Right ventricle myocardium superior (tissue), 1 donor: ENCODE measurements around the gene MET. TPM values are rescaled to one million over a fixed set of nuclear protein-coding genes. Genes with fewer than 3 reads are reported as not detected.

Experiments
- ATAC-seq: fragments of 200-7000 bp; cut with Tn5 transposase; one replicate; pipeline ENCODE4 v1.9.1; 2020; ENCODE audit warnings: mild to moderate bottlenecking; ENCODE audit not compliant: poor library complexity
- DNase-seq: peaks from one replicate; pipeline ENCODE4 v3.0.0-alpha.2; 2020
- intact Hi-C: fragments of 100-400 bp; cut with DNase I; formaldehyde crosslinking; loops from one replicate; pipeline ENCODE4 v1.11.2; 2022
- total RNA-seq: library from RNA; stranded (reverse); fragmentation: NEBNext Ultra II Directional; extraction: Animal tissue kit (Norgen Biotek cat#: 25700); gene quantifications from one replicate; pipeline ENCODE4 v1.2.1, GENCODE V29; 2021
- donor health status: DM: no; HTN: yes; CAD: no; lungs with severe emphysema.

MET gene
- total RNA-seq, 1 donor from 2014 or later, result 14.3 TPM

- DNase-seq (no peak), ATAC-seq (no peak)
- intact Hi-C loops, result loop anchor here (10.0 kb wide), 1 partner anchor 114 kb away; the partner anchor contains the start of gene MET
These were observed 116.7 kb downstream of the MET start for GRCh38 chr7:116788572-116789197.

- DNase-seq (no peak), ATAC-seq (no peak)
- intact Hi-C loops, result no loop called here
These were observed 118.0 kb downstream of the MET start for GRCh38 chr7:116790025-116790424.

GRCh38 chr7:116792813-116793212 lies 120.8 kb downstream of the MET start:
- no peak for DNase-seq
- intact Hi-C loops, result no loop called here
- ATAC-seq, result no peak

GRCh38 chr7:116793795-116794340 lies 121.9 kb downstream of the MET start:
- no peak for DNase-seq
- ATAC-seq, result no peak
- intact Hi-C loops, result no loop called here

DNA sequence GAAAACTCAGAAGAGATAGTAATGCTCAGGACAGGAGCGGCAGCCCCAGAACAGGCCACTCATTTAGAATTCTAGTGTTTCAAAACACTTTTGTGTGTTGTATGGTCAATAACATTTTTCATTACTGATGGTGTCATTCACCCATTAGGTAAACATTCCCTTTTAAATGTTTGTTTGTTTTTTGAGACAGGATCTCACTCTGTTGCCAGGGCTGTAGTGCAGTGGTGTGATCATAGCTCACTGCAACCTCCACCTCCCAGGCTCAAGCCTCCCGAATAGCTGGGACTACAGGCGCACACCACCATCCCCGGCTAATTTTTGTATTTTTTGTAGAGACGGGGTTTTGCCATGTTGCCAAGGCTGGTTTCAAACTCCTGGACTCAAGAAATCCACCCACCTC lies 124.5 kb downstream of the MET start:
- ATAC-seq (no peak), DNase-seq (no peak)
- intact Hi-C loops, result no loop called here

DNA sequence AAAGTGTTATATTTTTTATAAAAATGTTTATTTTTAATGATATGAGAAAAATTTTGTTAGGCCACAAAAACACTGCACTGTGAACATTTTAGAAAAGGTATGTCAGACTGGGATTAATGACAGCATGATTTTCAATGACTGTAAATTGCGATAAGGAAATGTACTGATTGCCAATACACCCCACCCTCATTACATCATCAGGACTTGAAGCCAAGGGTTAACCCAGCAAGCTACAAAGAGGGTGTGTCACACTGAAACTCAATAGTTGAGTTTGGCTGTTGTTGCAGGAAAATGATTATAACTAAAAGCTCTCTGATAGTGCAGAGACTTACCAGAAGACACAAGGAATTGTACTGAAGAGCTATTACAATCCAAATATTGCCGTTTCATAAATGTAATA lies 125.6 kb downstream of the MET start:
- ATAC-seq, result no peak

GRCh38 chr7:116798232-116798631 lies 126.2 kb downstream of the MET start:
- ATAC-seq (no peak), DNase-seq (no peak)
- intact Hi-C loops, result no loop called here

More for the DNA sequence above, 125.6 kb downstream of the MET start:
- DNase-seq, result no peak
- intact Hi-C loops, result no loop called here

- DNase-seq, result no peak
- intact Hi-C loops, result no loop called here
- no peak for ATAC-seq
These were observed 127.9 kb downstream of the MET start for GRCh38 chr7:116799916-116800315.

GRCh38 chr7:116800594-116800993 lies 128.6 kb downstream of the MET start:
- ATAC-seq, result no peak
- no peak for DNase-seq
- intact Hi-C loops, result no loop called here

GRCh38 chr7:116801092-116801710 lies 129.2 kb downstream of the MET start:
- intact Hi-C loops, result no loop called here
- DNase-seq (no peak), ATAC-seq (no peak)

DNA sequence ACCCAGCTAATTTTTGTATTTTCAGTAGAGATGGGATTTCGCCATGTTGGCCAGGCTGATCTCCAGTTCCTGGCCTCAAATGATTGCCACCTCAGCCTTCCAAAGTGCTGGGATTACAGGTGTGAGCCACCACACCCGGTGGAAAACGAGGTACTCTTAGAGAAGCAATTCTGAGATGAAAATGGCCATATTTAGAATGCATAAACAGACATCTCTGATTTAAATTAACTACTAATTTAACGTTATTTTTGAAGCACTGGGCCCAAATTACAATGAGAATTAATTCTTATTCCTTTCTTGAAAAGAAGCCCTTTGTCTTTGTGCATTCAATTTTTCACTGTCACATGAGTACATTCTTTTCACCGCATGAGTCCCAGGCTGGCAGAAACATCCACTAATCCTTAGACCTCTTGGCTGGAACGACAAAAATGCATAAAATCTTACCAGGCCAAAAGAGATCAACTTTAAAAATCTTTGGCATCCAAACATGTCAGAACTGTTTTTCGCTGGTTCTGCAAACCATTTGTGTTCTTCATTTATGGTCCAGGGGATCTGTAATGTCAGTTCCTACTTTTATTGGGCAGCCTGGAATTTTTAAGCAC lies 130.2 kb downstream of the MET start:
- no peak for ATAC-seq
- no peak for DNase-seq
- intact Hi-C loops, result no loop called here

GRCh38 chr7:116802746-116803152 lies 130.8 kb downstream of the MET start:
- no peak for DNase-seq
- intact Hi-C loops, result no loop called here
- ATAC-seq, result peak; percentile 6

GRCh38 chr7:116804471-116804870 lies 132.5 kb downstream of the MET start:
- DNase-seq, result no peak
- intact Hi-C loops, result no loop called here
- peak; percentile 19 for ATAC-seq

GRCh38 chr7:116805100-116805544 lies 133.1 kb downstream of the MET start:
- DNase-seq, result no peak
- peak; percentile 91 for ATAC-seq
- intact Hi-C loops, result loop anchor here (5.0 kb wide), 2 partner anchors 133 to 633 kb away; partner anchors contain the start of gene MET

GRCh38 chr7:116806046-116806944 lies 134.3 kb downstream of the MET start:
- intact Hi-C loops, result loop anchor here (5.0 kb wide), 2 partner anchors 134 to 634 kb away; partner anchors contain the start of gene MET

DNA sequence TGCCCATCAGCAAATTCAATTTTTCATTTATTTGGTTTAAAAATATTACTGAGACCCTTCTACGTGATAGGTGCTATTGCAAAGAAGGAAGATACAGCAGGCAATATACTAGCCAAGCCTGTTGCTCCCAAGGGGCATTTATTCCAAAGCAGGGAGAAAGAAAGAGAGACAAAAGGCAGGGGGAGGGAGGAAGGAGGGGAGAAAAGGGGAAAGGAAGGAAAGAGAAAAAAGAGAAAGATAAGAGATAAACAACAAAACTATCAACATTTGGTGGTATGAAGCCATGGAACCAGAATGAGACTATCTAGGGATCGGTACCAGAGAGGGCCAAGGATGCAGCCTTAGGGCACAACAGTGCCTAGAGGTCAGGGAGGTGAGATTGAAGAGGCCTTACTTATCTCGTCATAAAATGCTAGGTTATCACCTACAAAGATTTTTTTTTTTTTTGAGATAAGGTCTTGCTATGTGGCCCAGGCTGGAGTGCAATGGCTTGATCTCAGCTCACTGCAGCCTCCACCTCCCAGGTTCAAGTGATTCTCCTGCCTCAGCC lies 135.1 kb downstream of the MET start:
- no peak for DNase-seq
- no peak for ATAC-seq
- intact Hi-C loops, result loop anchor here (5.0 kb wide), 2 partner anchors 135 to 635 kb away; partner anchors contain the start of gene MET

More at GRCh38 chr7:116806046-116806944, 134.3 kb downstream of the MET start:
- ATAC-seq (no peak), DNase-seq (no peak)

- intact Hi-C loops, result loop anchor here (2.0 to 5.0 kb wide), 4 partner anchors 137 to 637 kb away; partner anchors contain the start of gene MET
- ATAC-seq, result peak; percentile 80
- no peak for DNase-seq
These were observed 137.8 kb downstream of the MET start for GRCh38 chr7:116809636-116810266.
